Stimulated activated CD4-positive, alpha-beta T cell treated with anti-CD3 and anti-CD28 coated beads, Interleukin-4, amount 100 ng/mL, for 4 hours (primary cell): ENCODE data around the gene SLC16A12.
"Not testable (repeated sequence)": the region's sequence is repeated elsewhere in the genome, so short reads cannot be mapped to it uniquely, and the experiment has no call there.

Experiments used
- DNase-seq, 2 experiments: peaks; one replicate each; pipeline ENCODE4 v3.0.0-alpha.2; 2020

SLC16A12 gene

GRCh38 chr10:89547853-89548513 is 12.6 kb upstream of the SLC16A12 start:
- no peak for DNase-seq

GRCh38 chr10:89546651-89547050 is 11.3 kb upstream of the SLC16A12 start:
- DNase-seq, result not testable (repeated sequence)

- DNase-seq, result no peak
Measured at GRCh38 chr10:89543841-89544240, 8.4 kb upstream of the SLC16A12 start.

GRCh38 chr10:89540420-89540949 is 5.1 kb upstream of the SLC16A12 start:
- no peak for DNase-seq

GRCh38 chr10:89537364-89537763 is 2.0 kb upstream of the SLC16A12 start:
- no peak for DNase-seq

- no peak for DNase-seq
Measured at GRCh38 chr10:89536013-89536354, 590 bp upstream of the SLC16A12 start.

- DNase-seq, result no peak
Measured at GRCh38 chr10:89534826-89535166, 598 bp downstream of the SLC16A12 start.

GRCh38 chr10:89532476-89532875 is 2.9 kb downstream of the SLC16A12 start:
- no peak for DNase-seq

GRCh38 chr10:89531359-89531758 is 4.0 kb downstream of the SLC16A12 start:
- no peak for DNase-seq

GRCh38 chr10:89529711-89530110 is 5.7 kb downstream of the SLC16A12 start:
- not testable (repeated sequence) for DNase-seq

- no peak for DNase-seq
Measured at GRCh38 chr10:89526358-89526757, 9.0 kb downstream of the SLC16A12 start.

- DNase-seq, result no peak
Measured at GRCh38 chr10:89525556-89525955, 9.8 kb downstream of the SLC16A12 start.

GRCh38 chr10:89524279-89524678 is 11.1 kb downstream of the SLC16A12 start:
- no peak for DNase-seq

GRCh38 chr10:89523274-89523673 is 12.1 kb downstream of the SLC16A12 start:
- no peak for DNase-seq

GRCh38 chr10:89522463-89522862 is 12.9 kb downstream of the SLC16A12 start:
- DNase-seq, result no peak

GRCh38 chr10:89521368-89521767 is 14.0 kb downstream of the SLC16A12 start:
- no peak for DNase-seq

- no peak for DNase-seq
Measured at GRCh38 chr10:89520706-89521105, 14.7 kb downstream of the SLC16A12 start.

- no peak for DNase-seq
Measured at GRCh38 chr10:89518876-89519842, 16.2 kb downstream of the SLC16A12 start.

GRCh38 chr10:89518108-89518507 is 17.3 kb downstream of the SLC16A12 start:
- no peak for DNase-seq

GRCh38 chr10:89516149-89516832 is 19.1 kb downstream of the SLC16A12 start:
- no peak for DNase-seq

- no peak for DNase-seq
Measured at GRCh38 chr10:89515031-89515841, 20.2 kb downstream of the SLC16A12 start.

GRCh38 chr10:89513206-89513605 is 22.2 kb downstream of the SLC16A12 start:
- no peak for DNase-seq
